ENCODE measurements around the gene HSPB9. TPM values are rescaled to one million over a fixed set of nuclear protein-coding genes. Genes with fewer than 3 reads are reported as not detected.
A peak's percentile ranks its signal among the peaks of the same experiment; 100 is the strongest.

HSPB9 gene
- total RNA-seq, 4 donors from 2014 or later: 0.33 TPM; not detected in 3

GRCh38 chr17:42116705-42117396, 5.8 kb upstream of the HSPB9 start:
- Histone ChIP-seq H3K27me3 (no peaks in the 10 kb centered on the region), H3K9me3 (no peaks in the 10 kb centered on the region), H3K4me3 (replicated peaks in 1 of 3) (no peak overlapping the region), H3K4me1 (peaks cover 17 to 27% of the 10 kb centered on the region in 2 donors), H3K27ac (no peak overlapping the region), H3K36me3 (no peaks in the 10 kb centered on the region)
- intact Hi-C loops (cut with DNase I): loop anchor here (5.0 kb wide), 3 partner anchors 50 to 155 kb away; partner anchors contain the start of gene NKIRAS2
- DNase-seq: peak; percentile 86 to 89
- TF ChIP-seq POLR2A (IDR thresholded peaks at IDR 0.05) (no peak), CTCF (IDR thresholded peaks at IDR 0.05) (peak; percentile 59 to 89 (median 78))
- WGBS, 2 donors: 30 to 37% methylated on average over 12 to 16 of the region's 18 CpGs

- TF ChIP-seq CTCF (IDR thresholded peaks at IDR 0.05): no peak
- TF ChIP-seq POLR2A (IDR thresholded peaks at IDR 0.05): no peak
- Histone ChIP-seq H3K4me1 (peaks cover 17 to 26% of the 10 kb centered on the region in 2 donors), H3K4me3 (replicated peaks in 1 of 3) (no peak overlapping the region), H3K9me3 (no peaks in the 10 kb centered on the region), H3K36me3 (no peaks in the 10 kb centered on the region), H3K27me3 (no peaks in the 10 kb centered on the region), H3K27ac (no peak overlapping the region)
- 89 to 90% methylated on average over 30 of the region's 30 CpGs for WGBS, 2 donors
- intact Hi-C loops (cut with DNase I): loop anchor here (5.0 kb wide), 3 partner anchors 50 to 155 kb away; partner anchors contain the start of gene NKIRAS2
- no peak for DNase-seq
Measured at GRCh38 chr17:42117397-42118125, 5.0 kb upstream of the HSPB9 start.

- no peak for TF ChIP-seq CTCF (IDR thresholded peaks at IDR 0.05)
- no peak for TF ChIP-seq POLR2A (IDR thresholded peaks at IDR 0.05)
Measured at GRCh38 chr17:42118126-42118510, 4.5 kb upstream of the HSPB9 start.

GRCh38 chr17:42118545-42118944, 4.1 kb upstream of the HSPB9 start:
- intact Hi-C loops (cut with DNase I): loop anchor here (5.0 kb wide), 3 partner anchors 51 to 156 kb away; partner anchors contain the start of gene NKIRAS2

More at GRCh38 chr17:42118126-42118510, 4.5 kb upstream of the HSPB9 start:
- no peak for DNase-seq
- Histone ChIP-seq H3K4me3 (replicated peaks in 1 of 3) (no peak overlapping the region), H3K27ac (no peak overlapping the region), H3K27me3 (no peaks in the 10 kb centered on the region), H3K36me3 (no peaks in the 10 kb centered on the region), H3K4me1 (peaks cover 12 to 21% of the 10 kb centered on the region in 2 donors), H3K9me3 (no peaks in the 10 kb centered on the region)
- intact Hi-C loops (cut with DNase I): loop anchor here (5.0 kb wide), 3 partner anchors 51 to 156 kb away; partner anchors contain the start of gene NKIRAS2
- WGBS, 2 donors: 88 to 96% methylated on average over 3 to 4 of the region's 4 CpGs

More at GRCh38 chr17:42118545-42118944, 4.1 kb upstream of the HSPB9 start:
- Histone ChIP-seq H3K27ac (no peak overlapping the region), H3K36me3 (no peaks in the 10 kb centered on the region), H3K9me3 (no peaks in the 10 kb centered on the region), H3K4me1 (peaks cover 12 to 18% of the 10 kb centered on the region in 2 donors), H3K4me3 (replicated peaks in 1 of 3) (no peak overlapping the region), H3K27me3 (no peaks in the 10 kb centered on the region)
- no peak for TF ChIP-seq POLR2A (IDR thresholded peaks at IDR 0.05)
- peak in 4 of 6 experiments; percentile 11 to 39 (median 32) for TF ChIP-seq CTCF (IDR thresholded peaks at IDR 0.05)
- 81 to 84% methylated on average over 2 of the region's 2 CpGs for WGBS, 2 donors
- DNase-seq: peak in 1 of 2 donors; percentile 37
